GM12872 (cell line): ENCODE measurements around the gene MNAT1.

Experiments
- CTCF ChIP-seq: IDR thresholded peaks from 3 replicates; pipeline ENCODE4 v1.5.1; 2011; ENCODE audit warnings: low read depth, mild to moderate bottlenecking, low read length, moderate library complexity; ENCODE audit not compliant: insufficient read depth

MNAT1 gene

DNA sequence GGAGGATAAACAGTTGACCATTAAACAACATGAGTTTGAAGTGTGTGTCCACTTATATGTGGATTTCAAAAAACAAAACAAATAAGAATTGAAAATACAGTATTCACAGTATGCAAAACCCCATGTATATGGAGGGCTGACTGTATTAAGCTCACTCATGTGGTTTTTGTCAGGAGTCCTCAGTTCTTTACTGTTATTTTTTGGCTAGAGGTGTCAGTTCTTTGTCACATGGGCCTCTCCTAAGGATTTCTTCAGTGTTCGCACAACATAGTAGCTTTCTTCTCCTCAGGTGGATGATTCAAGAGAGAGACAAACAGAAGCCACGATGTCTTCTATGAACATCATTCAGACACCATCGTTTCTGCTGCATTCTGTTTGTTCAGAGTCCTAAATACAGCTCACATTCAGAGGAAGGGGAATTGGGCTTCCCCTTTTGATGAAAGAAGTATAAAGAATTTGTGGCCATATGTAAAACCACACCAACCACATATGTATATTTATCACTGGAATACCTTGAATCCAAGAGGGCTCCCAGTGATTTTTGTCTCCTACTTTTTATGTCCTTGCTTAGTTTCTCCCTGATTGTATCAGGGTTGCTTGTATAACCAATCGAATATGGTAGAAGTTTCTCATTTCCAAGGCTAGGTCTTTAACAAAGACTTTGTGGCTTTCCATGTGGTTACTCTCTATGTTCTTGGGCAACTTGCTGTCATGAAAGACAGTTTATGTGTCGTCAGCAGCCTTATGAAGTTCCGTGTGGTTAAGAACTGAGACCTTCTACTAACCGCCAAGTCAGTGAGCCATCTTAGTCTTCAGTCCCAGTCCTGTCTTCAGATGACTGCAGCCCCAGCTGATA lies 18.9 kb downstream of the MNAT1 start:
- TF ChIP-seq CTCF, result no peak

- TF ChIP-seq CTCF, result no peak
Observed at GRCh38 chr14:60756847-60757246, 22.3 kb downstream of the MNAT1 start.

DNA sequence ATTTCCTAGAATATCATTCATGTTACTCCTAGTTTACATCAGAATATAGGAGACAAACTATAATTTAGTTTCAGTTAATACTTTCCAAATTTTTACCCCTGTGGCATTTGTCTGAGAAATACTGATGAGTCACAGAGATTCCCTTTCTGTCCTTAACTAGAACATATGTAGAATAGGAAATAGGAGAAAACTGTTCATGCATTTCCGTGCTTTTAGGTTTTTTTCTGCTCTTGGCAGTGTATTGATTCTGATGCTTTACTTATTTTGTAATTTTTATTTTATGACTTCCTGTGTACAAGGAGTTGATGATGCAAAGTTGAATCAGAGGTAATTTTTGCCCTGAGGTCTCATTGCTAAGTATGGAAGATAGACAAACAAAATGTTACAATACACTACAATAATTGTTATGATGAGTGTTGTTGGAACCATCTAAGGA lies 23.0 kb downstream of the MNAT1 start:
- TF ChIP-seq CTCF, result no peak

GRCh38 chr14:60758885-60759284 lies 24.3 kb downstream of the MNAT1 start:
- no peak for TF ChIP-seq CTCF

DNA sequence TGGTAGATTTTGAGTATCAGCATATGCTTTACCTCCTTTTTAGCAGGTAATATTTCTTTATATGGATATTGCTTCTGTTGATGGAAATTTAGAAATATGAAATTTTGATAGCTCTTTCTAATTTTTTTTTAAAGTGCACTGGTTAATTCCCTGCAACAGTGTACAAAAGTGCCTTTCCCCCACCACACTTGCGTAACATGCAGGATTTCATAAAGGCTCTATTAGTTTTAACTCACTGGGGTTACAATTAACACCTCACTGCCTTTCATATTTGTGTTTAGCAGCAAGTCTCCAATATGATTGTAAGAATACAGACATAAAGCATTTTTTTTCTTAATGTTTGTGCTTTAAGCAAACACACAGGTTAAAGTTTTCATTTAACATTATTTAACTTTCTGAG lies 25.6 kb downstream of the MNAT1 start:
- no peak for TF ChIP-seq CTCF

DNA sequence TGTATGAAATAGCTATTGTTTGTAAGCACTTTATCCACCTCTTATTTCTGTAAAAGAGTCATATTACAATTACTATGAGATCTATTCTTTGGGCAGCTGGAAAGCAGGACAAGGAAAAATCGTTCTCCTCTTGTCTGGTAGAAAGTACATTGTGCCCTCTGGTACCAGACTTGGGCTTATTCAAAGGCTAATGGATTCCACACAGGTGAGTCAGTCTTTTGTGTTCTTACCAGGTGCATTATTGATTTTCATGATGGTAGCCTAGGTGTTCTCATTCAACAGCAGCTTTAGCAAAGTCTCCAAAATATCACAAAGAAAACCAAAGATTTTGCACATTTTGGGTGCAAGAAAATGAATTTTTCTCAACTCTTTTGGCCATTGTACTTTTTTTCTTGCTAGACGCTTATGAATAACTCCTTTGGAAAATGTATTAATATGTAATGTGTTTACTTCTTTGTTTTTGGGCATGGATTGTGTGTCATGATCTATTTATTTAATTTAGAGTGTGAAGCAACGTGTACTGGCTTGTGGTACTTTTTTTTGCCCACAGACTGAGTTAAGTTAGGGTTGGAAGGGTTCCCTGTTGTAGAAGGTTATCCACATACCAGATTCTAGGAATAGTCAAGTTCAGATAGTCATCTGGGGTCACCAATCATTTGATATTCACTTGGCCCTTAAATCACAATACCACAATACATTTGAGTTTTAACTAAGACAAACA lies 26.2 kb downstream of the MNAT1 start:
- no peak for TF ChIP-seq CTCF

DNA sequence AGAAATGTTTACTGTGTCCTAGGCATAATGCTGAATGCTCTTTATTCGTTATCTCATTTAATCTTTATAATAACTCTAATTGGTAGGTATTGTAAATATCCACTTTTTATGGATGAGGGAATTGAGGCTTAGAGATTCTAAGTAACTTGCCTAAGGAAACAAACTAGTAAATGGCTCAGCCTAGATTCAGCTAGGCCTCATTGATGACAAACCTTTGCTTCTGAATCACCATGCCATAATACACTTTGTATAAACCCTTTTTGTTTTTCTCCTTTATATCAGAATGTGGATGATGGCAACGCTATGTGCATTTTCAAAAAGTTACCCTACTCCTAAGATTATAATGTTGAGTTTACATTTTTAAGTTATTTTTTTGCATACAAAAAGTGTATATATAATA lies 34.0 kb downstream of the MNAT1 start:
- TF ChIP-seq CTCF, result no peak
